HG02840 (cell line): ENCODE results near the gene CIROP.

Experiments used
- ATAC-seq: cut with Tn5 transposase; IDR thresholded peaks from one replicate; pipeline ENCODE4 v1.9.1; 2021; ENCODE audit warnings: mild to moderate bottlenecking, moderate library complexity, moderate number of reproducible peaks; ENCODE audit not compliant: unreplicated experiment, low FRiP score

Gene CIROP

DNA sequence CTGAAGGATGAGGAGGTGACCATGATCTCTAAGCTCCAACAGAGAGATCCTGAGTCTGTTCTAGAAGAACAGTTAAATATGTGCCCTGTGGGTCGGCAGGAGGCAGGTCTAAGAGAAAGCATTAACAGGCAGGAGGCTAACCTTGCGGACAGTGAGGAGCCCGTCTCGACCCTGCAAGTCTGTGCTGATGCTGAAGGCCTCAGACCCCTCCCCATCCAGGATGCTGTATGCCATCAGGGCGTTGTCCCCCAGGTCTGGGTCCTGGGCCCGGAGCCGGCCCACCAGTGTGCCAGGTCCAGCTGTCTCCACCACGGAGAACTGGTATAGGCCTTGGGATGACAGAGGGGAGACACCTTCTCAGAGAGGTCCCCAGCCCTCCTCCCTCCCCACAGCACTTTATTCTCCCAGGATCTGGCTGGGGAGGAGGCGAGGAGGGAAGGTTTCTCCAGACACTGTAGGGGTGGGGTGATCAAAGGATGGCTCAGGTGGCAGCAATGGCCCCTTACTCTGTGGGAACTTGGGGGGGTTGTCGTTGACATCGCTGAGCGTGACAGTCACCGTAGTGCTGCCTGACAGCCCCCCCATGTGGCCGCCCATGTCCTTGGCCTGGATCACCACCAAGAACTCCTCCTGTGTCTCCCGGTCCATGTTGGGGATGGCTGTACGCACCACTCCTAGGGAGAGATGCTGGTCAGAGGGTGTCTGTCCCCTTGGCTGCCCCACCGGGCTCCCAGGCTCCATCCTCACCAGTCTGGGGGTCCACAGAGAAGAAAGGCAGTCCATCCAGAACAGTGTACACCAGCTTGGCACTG lies 50.6 kb downstream of the CIROP start:
- ATAC-seq: no peak

DNA sequence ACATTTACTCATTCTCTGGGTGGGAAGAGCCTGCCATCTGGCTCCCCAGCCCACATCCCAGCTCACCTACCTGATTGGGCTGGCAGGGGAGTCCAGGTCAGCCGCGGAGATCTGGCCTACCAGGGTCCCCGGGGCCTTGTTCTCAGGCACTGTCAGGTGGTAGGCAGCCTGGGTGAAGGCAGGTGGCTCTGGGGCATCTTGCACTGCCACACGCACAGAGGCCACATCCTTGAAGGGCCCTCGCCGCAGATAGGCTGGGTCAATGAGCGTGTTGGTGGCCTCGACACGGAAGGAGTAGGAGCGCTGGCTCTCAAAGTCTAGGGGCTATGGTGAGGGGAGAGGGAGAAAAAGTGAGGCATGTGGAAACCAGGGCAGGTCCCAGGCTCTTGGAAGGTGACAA lies 51.4 kb downstream of the CIROP start:
- no peak for ATAC-seq

DNA sequence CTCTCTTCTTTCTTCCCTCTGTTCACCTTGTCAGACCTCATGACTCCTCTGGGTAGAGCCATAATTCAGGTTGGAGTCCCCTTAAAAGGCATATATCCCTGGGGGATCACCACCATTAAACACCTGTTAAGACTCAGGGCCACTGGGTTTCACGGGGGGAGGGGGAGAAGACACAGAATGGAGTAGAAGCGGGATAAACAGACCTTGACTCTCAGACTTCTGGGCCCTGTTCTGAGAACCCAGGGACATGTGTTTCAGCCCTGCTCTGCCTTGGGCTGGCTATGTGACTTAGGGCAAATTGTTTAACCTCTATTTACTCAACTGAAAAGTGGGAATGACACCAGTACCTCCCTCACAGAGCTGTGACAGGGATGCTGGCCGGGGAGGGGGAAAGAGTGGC lies 52.1 kb downstream of the CIROP start:
- no peak for ATAC-seq

DNA sequence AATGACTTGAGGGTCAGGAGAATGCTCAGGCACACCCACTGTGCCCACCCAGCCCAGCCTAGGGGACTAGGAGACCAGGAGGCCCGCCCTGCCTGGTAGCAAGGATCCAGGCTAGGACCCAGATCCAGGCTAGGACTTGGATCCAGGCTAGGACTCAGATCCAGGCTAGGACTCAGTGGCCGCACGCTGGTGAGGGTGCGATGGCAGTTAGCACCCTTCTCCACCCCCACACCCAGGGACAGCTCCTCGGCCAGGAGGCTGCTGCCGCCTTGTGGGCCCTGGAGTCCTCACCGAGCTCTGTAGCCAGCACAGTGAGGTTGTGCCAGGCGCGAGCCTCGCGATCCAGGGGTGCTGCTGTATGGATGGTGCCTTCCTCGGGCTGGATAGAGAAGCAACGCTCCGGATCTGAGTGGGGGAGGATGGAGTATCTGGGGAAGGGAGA lies 52.6 kb downstream of the CIROP start:
- no peak for ATAC-seq

DNA sequence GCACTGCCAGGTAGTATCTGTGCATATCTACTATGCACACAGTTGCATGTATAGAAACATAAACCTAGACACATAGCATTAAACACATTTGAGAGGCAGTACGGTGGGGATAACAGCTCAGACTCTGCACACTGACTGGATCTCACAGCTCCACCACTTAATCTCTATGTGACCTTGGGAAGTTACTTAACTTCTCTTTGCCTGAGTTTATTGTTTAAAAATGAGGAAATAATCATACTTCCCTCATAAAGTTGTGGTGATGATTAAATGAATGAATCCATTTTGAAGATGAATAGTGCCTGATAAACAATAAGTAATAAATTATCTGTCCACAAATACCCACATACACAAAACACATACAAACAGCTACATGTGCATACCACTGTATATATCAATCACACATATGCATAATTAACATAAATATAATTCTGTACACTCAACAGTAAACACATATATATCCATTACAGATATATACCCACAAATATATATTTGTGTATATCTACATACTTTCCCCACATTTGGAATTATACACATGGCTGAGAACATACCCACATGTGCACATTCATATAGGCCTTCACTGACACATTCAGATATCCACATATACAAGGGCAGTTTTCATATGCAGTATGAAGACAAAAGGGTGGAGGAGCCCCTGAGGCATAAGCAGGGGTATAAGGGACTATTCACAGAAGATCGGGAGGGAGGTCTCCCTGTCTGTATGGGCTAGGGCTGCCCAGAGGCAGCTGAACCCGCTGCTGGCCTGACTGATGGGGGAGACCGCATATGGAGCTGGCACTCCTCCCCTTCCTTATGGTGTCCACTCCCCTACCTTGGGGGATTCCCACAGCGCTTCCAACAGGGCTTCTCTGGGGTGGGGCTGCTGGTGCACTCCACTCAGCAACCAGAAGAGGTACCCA lies 53.4 kb downstream of the CIROP start:
- ATAC-seq: no peak
